ENCODE data around the gene PLD4.
"Not testable (repeated sequence)": the region's sequence is repeated elsewhere in the genome, so short reads cannot be mapped to it uniquely, and the experiment has no call there.

PLD4 gene, protein sequence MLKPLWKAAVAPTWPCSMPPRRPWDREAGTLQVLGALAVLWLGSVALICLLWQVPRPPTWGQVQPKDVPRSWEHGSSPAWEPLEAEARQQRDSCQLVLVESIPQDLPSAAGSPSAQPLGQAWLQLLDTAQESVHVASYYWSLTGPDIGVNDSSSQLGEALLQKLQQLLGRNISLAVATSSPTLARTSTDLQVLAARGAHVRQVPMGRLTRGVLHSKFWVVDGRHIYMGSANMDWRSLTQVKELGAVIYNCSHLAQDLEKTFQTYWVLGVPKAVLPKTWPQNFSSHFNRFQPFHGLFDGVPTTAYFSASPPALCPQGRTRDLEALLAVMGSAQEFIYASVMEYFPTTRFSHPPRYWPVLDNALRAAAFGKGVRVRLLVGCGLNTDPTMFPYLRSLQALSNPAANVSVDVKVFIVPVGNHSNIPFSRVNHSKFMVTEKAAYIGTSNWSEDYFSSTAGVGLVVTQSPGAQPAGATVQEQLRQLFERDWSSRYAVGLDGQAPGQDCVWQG

GRCh38 chr14:104924421-104925213 lies at the start of gene PLD4:
Gene PLD4 (plus strand): TSS chr14:104924879. CDS start chr14:104927141, 2,262 bp downstream.
- no peak for DNase-seq

GRCh38 chr14:104875412-104875751 lies 49.3 kb upstream of the PLD4 start:
- no peak for DNase-seq

DNA sequence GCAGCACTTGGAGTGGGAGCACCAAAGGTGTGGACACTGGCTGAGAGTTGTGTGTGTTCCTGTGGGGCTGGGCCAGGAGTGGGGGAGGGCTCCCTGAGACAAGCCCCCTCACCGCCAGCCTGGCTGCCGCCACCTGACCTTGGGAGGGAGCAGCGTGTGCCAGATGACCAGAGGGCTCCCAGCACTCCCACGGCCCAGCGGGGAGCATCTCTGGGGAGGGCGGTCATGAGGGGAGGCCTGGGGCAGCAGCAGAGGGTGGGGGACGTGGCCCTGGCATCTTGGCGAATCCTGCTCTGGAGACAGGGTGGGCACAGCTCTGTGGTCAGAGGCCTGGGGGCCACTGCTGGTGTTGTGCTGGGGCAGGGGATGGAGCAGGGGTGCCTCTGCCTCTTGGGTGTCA lies 48.9 kb upstream of the PLD4 start:
- DNase-seq, result no peak

GRCh38 chr14:104876251-104876699 lies 48.4 kb upstream of the PLD4 start:
- DNase-seq, result no peak

DNA sequence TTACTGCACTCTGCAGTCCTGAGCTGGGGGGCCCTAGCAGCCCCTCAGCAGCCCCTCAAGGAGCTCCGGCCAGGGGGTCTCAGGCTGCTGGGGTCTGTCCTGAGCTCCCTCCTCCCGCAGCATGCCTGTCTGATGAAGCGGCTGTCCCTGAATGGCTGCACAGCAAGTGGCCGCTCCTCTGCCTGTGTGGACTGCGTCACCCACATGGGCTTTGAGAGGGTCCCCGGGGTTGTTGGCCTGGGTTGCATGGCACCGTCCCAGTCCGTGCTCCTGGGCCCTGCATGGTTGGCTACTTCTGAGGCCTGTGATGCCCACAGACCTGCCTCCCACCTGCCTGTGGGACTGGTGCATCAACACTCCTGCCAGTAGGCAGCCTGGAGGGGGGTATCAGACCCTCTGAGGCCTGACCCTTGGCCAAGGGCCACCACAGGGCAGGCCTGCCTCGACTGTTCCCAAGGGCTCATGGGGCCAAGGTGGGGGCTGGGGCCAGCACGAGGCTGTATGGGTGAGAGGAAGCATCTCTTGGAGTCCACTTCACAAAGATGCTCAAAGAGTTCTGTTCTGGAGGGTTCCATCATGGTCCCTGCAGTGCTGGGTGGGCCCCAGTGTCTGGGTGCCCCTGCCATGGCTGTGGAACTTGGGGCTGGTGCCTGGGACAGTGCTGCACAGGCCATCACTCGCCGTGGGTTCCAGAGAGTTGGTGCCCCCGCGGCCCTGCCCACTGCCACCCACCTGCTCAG lies 47.4 kb upstream of the PLD4 start:
- DNase-seq, result no peak

DNA sequence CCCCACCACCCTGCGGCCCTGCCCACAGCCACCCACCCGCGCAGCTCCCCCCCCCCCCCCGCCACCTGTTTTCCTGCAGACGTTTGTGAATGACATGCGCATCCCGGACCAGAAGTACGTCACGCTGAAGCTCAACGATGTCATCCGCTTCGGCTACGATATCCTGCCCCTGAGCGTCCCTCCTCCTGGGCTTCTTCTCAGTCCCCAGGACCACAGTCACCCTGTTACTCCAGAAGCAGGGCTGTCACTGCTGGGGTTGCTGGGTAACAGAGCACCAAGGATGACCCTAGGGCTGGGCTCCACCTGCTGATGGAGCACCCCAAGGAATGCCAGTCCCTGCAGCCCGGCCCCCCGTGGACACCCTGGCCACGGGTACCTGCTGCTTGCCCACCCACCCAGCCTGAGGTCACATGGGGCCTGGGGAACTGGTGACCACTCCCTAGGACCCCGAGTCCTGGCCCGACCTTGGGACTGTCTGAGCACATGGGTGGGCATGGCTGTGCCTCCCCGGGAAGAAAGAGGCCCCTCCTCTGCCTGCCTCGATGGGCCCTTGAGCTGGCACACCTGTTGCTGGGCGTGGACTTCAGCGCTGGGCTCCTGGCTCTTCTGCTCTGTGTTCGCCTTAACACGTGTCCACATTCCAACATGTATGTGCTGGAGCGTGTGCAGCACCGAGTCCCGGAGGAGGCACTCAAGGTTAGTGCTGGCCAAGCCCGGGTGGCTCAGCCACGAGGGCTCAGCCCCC lies 46.7 kb upstream of the PLD4 start:
- DNase-seq, result no peak

- DNase-seq, result peak; percentile 49
These were observed 46.1 kb upstream of the PLD4 start for GRCh38 chr14:104878582-104878981.

DNA sequence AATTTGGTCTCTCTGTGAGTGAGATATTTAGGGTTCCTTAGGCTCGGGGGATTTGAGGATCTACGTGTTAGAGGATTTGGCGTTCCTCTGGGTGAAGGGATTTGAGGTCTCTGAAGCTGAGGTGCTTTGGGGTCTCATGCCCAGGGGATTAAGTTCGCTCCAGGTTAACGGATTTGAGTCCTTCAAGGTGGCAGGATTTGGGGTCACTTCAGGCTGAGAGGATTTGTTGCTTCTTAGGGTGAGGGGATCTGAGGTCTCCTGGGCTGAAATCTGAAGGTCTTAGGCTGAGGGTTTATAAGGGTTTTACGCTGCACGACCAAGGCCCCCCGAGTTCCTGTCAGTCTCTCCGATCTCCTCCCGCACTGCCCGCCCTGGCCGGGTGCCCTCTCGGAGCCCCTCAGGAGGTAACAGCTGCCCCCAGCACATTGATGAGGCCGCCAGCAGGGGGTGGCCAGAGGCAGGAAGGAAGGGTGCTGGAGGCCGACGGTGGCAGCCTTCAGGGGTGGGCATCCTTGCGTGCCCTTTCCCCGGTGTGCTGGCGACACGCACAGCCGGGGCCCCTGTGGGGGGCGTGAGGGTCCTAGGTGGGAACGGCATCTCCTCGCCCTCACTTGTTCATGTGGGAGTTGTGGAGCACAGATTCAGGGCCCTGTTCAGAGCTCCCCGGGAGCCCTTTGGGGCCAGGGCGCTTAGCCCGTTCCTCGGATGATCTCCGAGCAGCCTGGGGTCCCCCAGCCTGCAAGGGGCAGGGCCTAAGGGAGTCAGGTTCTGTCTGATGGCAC lies 45.3 kb upstream of the PLD4 start:
- no peak for DNase-seq

DNA sequence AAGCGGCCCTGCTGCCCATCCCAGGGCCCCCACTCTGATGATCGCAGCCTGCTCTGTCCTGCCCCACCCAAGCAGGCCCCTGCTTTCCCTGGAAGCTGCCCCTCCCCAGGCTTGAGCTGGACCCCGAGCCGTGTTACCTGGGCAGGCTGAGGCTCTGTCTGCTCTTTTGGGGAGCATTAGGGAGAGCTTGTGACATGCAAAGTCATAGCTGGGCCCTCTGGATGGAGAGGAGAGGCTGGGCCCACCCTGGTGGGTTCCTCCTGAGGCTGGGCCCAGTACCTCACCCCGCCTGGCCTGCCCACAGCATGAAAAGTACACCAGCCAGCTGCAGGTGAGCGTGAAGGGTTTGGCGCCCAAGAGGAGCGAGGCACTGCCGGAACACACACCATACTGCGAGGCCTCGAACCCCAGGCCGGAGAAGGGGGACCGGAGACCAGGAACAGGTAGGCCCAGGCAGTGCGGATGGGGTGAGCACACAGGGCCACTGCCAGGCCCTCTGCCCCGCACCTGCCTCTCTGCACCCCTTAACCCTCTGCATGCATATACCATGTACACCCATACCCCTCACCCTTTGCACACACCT lies 44.6 kb upstream of the PLD4 start:
- no peak for DNase-seq

GRCh38 chr14:104880584-104881210 lies 44.0 kb upstream of the PLD4 start:
- DNase-seq, result no peak

DNA sequence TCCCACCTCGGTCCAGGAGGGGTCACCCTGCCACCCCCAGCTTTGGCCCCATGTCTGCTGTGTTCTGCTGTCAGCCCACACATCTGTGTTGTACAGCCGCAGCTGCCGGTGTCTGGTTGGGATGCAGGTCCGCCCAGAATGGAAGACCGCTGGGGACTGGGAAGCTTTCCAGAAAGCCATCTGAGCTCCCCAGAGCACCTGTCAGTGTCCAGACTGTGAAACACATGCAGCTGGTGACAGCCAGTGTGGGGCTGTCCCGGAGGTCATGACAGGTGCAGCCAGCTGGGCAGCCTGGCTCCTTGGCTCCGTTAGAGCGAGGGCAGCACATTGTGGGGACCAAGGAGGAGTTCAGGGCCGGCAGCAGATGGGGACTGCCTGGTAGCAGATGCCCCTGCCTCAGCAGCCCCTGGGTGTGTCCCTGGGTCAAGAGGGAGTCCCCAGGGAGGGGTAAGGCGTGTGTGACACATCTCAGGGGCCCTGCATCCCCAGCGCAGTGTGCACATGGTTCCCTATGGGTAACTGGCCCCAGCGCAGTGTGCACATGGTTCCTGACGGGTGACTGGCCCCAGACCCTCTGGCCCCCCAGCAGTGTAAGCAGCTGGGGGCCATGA lies 43.2 kb upstream of the PLD4 start:
- peak; percentile 97 for DNase-seq

- DNase-seq, result peak; percentile 73
These were observed 42.2 kb upstream of the PLD4 start for GRCh38 chr14:104882325-104882973.

GRCh38 chr14:104882991-104883660 lies 41.6 kb upstream of the PLD4 start:
- no peak for DNase-seq

DNA sequence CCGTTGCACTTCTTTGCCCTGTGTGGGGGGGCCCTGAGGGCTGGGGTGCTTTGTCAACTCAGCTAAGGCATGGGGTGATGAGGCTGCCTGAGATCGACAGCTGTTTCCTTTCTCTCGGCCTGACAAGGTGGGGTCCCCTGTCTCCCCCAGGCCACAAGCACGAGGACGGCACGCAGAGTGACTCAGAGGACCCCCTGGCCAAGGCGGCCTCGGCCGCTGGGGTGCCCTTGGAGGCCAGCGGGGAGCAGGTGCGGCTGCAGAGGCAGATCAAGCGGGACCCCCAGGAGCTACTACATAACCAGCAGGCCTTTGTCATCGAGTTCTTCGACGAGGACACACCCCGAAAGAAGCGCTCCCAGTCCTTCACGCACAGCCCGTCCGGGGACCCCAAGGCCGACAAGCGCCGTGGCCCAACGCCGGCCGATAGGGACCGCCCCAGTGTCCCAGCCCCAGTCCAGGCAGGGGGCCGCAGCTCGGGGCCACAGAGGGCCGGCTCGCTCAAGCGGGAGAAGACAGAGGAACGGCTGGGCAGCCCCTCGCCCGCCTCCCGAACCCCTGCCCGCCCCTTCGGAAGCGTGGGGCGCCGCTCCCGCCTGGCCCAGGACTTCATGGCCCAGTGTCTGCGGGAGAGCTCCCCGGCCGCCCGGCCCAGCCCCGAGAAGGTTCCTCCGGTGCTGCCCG lies 40.9 kb upstream of the PLD4 start:
- DNase-seq, result no peak

DNA sequence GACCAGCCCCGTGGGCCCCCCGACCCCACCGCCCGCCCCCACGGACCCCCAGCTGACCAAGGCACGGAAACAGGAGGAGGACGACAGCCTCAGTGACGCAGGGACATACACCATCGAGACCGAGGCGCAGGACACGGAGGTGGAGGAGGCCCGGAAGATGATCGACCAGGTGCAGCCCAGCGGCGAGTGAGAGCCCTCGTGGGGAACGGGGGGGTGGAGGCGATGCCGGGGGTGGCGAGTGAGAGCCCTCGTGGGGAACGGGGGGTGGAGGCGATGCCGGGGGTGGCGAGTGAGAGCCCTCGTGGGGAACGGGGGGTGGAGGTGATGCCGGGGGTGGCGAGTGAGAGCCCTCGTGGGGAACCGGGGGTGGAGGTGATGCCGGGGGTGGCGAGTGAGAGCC lies 40.3 kb upstream of the PLD4 start:
- DNase-seq, result not testable (repeated sequence)

DNA sequence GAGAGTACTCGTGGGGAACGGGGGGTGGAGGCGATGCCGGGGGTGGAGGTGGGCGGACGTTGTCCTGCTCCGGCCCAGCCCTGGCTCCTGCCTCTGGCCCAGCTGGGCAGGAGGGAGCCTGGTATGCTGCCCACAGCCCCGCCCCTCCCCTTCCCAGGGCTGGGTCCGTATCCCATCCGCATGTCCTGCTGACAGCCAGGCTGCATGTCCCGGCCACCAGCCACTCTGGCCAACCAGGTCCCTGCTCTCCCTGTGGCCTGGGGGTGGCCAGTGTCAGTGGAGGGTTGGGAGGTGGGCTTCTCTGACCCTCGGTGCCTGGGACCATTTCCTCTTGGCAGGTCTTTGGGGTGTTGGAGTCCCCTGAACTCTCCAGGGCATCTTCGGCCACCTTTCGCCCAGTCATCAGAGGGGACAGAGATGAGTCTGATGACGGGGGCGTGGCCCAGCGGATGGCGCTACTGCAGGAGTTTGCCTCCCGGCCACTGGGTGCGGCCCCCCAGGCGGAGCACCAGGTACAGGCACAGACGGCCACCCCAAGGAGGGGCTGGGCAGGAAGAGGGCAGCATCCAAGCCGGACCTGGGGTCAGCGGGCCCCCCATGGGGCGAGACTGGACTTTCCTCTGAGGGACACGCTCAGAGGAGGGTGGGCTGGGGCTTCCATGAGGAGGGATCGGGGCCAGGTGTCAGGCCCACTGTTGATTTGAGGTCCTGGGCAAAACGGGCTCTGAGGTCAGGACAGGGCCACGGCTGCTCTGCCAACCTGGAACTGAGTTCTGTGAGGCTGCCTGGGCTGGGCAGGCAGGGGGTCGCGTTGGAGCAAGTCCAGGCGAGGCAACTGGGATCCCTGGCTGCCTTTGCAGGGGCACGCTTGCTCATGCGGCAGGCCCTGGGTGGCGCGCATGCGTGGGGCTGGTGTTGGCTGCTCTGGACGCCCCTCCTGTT lies 39.4 kb upstream of the PLD4 start:
- no peak for DNase-seq

DNA sequence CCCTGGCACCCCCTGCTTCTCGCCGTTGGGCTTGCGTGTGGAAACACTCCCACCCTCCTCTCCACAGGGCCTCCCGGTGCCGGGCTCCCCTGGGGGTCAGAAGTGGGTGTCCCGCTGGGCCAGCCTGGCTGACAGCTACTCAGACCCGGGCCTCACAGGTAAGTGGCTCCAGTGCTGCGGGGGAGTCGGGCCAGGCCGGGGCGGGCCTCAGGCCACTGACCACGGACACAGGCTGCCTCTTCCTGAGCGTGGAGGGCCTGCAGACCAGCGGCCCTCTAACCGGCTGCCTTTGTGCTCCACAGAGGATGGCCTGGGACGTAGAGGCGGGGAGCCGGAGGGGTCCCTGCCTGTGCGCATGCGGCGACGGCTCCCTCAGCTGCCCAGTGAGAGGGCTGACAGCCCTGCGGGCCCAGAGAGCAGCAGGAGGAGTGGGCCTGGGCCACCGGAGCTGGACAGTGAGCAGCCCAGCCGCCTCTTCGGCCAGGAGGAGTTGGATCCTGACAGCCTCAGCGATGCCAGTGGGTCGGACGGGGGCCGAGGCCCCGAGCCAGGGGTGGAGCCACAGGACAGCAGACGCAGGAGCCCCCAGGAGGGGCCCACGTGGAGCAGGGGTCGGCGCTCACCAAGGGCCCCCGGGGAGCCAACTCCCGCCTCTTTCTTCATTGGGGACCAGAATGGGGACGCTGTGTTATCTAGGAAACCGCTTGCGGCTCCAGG lies 38.5 kb upstream of the PLD4 start:
- DNase-seq, result no peak

All from COR-L47 (cell line).